Measurements from ENCODE around the gene ATXN10.

DNA sequence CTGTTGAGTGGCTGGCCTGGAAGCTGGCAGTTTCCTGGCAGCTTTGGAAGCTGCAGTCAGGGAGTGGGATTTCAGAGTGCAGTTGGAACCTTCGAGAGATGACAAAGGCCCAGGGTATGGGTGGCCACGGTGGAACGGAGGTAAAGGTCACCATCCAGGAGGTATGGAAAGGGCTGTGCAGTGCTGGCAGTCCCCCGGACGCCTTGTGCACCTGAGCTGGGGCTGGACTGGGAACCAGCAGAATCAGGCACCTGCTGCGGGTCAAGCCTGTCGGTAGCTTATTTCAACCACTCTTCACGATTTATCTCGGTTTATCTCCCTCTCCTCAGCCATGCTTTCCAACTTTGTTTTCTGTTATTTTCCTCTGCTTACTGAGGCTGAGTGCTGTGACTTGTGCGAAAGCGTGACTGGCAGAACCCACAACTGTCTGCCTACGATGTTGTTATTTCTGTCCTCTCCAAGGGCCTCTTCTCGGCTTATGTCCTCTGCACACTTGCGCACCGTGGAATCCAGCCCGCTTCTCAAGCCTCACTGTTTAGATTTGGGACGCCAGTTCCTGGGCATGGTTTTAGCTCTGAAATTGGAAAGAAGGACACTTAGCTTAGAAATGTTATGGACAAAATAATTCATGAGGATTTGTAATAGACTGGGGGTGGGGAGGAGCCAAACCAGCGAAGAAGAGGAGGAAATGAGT, 24.0 kb upstream of the ATXN10 start:
- no peak for TF ChIP-seq POLR2A (IDR thresholded peaks at IDR 0.05)
- TF ChIP-seq, protein P1, sequence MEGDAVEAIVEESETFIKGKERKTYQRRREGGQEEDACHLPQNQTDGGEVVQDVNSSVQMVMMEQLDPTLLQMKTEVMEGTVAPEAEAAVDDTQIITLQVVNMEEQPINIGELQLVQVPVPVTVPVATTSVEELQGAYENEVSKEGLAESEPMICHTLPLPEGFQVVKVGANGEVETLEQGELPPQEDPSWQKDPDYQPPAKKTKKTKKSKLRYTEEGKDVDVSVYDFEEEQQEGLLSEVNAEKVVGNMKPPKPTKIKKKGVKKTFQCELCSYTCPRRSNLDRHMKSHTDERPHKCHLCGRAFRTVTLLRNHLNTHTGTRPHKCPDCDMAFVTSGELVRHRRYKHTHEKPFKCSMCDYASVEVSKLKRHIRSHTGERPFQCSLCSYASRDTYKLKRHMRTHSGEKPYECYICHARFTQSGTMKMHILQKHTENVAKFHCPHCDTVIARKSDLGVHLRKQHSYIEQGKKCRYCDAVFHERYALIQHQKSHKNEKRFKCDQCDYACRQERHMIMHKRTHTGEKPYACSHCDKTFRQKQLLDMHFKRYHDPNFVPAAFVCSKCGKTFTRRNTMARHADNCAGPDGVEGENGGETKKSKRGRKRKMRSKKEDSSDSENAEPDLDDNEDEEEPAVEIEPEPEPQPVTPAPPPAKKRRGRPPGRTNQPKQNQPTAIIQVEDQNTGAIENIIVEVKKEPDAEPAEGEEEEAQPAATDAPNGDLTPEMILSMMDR (IDR thresholded peaks at IDR 0.05): no peak

Measured in esophagus squamous epithelium (tissue), 4 donors.